Measurements from ENCODE around the gene HOXD1. TPM values are rescaled to one million over a fixed set of nuclear protein-coding genes. Genes with fewer than 3 reads are reported as not detected.

HOXD1 gene
- total RNA-seq, 1 experiment from 2014 or later: not detected

GRCh38 chr2:176149481-176149938 is 39.0 kb upstream of the HOXD1 start:
- TF ChIP-seq CTCF (conservative IDR thresholded peaks at IDR 0.05): no peak
- Histone ChIP-seq H3K9me3 (ENCODE audit: control insufficient read depth, low read depth, low read length) (no peaks in the 10 kb centered on the region), H2BK12ac (ENCODE audit: insufficient read length, low read depth, low read length) (no peak overlapping the region), H2BK15ac (ENCODE audit: low read depth, low read length) (no peak overlapping the region), H3K14ac (ENCODE audit: insufficient read depth, low read length) (no peak overlapping the region), H3K4ac (ENCODE audit: low read depth, low read length) (no peak overlapping the region), H3K23me2 (ENCODE audit: insufficient read length, low read depth, low read length, poor library complexity, severe bottlenecking) (no peaks in the 10 kb centered on the region), H2AFZ (ENCODE audit: low read length) (no peak overlapping the region), H3K18ac (ENCODE audit: insufficient read length, low read depth, low read length) (no peak overlapping the region), H4K8ac (replicated peaks; ENCODE audit: insufficient read length, low read depth, low read length) (no peak overlapping the region), H3K4me2 (ENCODE audit: insufficient read depth, insufficient read length, low read length) (no peak overlapping the region), H4K5ac (ENCODE audit: insufficient read length, low read depth, low read length) (no peak overlapping the region), H2BK5ac (ENCODE audit: insufficient read length, low read length) (no peak overlapping the region), H3K9ac (ENCODE audit: extremely low read depth, insufficient read length, low read length) (no peak overlapping the region), H3K27me3 (ENCODE audit: insufficient read depth, low read length) (peaks cover 99% of the 10 kb centered on the region), H3K23ac (ENCODE audit: insufficient read length, low read depth, low read length) (no peak overlapping the region), H4K91ac (ENCODE audit: insufficient read length, low read depth, low read length) (no peak overlapping the region), H2BK120ac (ENCODE audit: low read depth, low read length, poor library complexity, severe bottlenecking) (no peak overlapping the region), H3K4me1 (ENCODE audit: insufficient read depth, low read length) (no peaks in the 10 kb centered on the region; the same call in 1 of the 2 replicates), H3K27ac (ENCODE audit: insufficient read length, low read depth, low read length) (no peak overlapping the region), H2AK5ac (ENCODE audit: insufficient read length, low read length) (no peak overlapping the region), H2BK20ac (ENCODE audit: low read depth, low read length, poor library complexity, severe bottlenecking) (no peak overlapping the region), H3K79me2 (ENCODE audit: insufficient read depth, low read length) (no peaks in the 10 kb centered on the region), H3K56ac (ENCODE audit: insufficient read length, low read depth, low read length) (no peak overlapping the region), H3K79me1 (ENCODE audit: insufficient read depth, low read depth, low read length, poor library complexity, severe bottlenecking) (no peaks in the 10 kb centered on the region), H4K20me1 (ENCODE audit: control insufficient read depth, insufficient read depth, insufficient read length) (no peaks in the 10 kb centered on the region), H3T11ph (ENCODE audit: low read length) (no peak overlapping the region)
- no peaks in the 10 kb centered on the region; a peak in 1 of 7 replicates for H3K36me3 Mint-ChIP-seq (ENCODE audit: insufficient read depth in 1 of 3, low read depth in 3 of 3)
- no peak for DNase-seq
- H3K9me3 Mint-ChIP-seq: peaks cover 4 to 8% of the 10 kb centered on the region in 2 experiments; a peak in 3 of 5 replicates
- peaks cover 2 to 21% of the 10 kb centered on the region in 2 experiments; a peak in 3 of 4 replicates for H3K4me1 Mint-ChIP-seq
- H3K4me3 Mint-ChIP-seq: no peak overlapping the region; a peak in 1 of 5 replicates
- no peak overlapping the region for H3K27ac Mint-ChIP-seq
- peaks cover 100% of the 10 kb centered on the region for H3K27me3 Mint-ChIP-seq (ENCODE audit: low read depth)
- WGBS (ENCODE audit: extremely low coverage, insufficient read length, low lambda C conversion rate): no CpG with 5 or more reads among the region's 22 CpGs
